HG03432 (cell line): ENCODE measurements around the gene SNX25.
"Not testable (repeated sequence)": the region's sequence is repeated elsewhere in the genome, so short reads cannot be mapped to it uniquely, and the experiment has no call there.

Source experiments
- ATAC-seq: cut with Tn5 transposase; IDR thresholded peaks from one replicate; pipeline ENCODE4 v1.9.1; 2021; ENCODE audit warnings: mild to moderate bottlenecking, moderate library complexity; ENCODE audit not compliant: unreplicated experiment

The SNX25 gene

GRCh38 chr4:185229021-185229818 lies 19.8 kb downstream of the SNX25 start:
- ATAC-seq = no peak

GRCh38 chr4:185232370-185232769 lies 23.0 kb downstream of the SNX25 start:
- ATAC-seq = no peak

DNA sequence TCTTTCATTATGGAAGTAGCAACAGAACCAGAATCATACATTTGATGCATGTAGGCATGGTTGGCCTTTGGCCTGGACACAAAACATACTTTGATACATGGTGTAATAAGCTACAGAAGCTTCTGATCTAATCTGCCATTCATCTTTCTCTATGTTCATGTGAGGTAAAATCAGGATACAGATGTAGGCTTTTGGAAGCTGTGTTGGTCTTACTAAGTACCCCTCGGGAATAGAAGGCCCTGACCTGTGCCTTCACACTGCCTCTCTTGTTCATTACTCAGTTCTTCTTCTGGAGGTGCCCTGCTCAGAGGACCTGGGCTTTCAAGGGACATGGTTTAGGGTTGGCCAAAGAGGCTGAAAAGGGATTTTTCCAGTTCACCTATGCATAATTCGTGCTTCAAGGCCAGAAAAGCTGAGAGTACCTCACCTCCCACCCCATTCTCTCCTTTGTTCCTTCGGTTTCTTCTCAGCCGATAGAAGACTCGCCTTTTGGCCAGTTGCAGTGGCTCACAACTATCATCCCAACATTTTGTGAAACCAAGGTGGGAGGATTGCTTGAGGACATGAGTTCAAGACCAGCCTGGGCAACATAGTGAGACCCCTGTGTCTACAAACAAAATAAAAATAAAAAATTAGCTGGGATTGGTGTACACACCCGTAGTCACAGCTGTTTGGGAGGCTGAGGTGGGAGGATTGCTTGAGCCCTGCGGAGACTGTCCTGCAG lies 25.9 kb downstream of the SNX25 start:
- no peak for ATAC-seq

DNA sequence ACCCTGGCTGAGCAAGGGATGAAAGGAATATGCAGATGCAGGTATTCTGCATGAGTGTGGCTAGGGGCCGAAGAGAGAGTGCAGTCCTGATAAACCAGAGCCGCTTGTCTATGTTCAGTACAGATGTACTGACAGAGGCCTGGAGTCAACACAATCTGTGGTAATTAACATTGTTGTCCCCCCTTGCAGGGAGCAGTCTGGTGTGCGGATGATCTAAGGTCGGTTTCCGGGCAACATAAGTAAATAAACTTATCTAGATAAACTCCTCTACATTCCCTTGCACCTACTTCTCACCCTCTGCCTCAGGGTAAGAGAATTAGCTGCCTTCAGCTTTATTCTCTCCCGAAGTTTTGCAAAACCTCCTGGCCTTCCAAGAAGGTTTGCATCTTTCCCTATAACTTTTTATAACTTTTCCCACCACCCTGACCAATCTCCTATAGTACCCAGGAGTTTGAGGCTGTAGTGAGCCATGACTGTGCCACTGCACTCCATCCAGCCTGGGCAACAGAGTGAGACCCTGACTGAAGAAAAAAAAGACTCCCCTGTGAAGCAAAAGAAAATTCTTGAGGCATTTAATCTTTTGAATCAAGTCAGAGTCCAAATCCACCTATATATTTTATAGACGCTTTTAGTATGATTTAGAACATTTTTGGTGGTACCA lies 26.6 kb downstream of the SNX25 start:
- ATAC-seq = no peak

GRCh38 chr4:185237175-185237574 lies 27.8 kb downstream of the SNX25 start:
- no peak for ATAC-seq

DNA sequence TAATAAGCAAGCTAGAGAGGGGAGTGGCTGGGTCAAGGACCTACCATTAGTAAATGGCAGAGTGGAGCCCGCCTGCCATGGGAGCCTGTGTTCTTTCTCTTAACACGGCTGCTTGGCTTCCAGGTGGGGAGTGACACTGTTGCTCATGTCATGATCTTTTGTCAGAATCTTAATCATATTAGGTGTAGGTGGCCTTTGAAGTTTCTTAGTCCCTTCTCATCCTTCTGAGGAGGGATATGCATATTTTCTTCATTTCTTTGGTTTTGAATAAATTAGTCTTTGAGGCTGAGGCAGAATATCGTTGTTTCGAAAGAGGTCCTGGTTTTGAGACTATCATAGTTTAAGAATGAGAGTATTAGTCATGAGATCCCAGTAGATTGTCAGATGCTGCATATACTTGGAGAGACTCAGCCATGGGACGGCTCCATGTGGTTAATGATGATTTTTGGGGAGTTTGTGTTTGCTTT lies 28.9 kb downstream of the SNX25 start:
- no peak for ATAC-seq

DNA sequence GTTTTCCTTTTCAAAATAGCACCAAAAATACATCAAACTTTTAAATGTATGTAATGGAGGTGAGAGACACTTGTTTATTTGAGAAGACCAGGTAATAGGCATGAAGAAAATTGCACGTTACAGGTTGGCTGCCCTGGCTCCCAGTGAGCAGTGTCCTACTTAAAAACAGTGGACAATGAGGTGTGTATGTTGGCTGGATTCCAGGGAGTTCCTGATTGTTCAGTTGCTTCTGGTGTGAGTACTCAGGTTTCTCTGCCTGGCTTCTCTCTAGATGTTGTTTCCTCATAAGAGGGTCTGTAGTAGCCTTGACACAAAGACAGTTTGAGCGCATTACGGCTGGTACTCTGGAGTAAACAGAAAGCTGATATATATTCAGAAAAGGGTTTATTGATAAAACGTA lies 29.4 kb downstream of the SNX25 start:
- ATAC-seq = no peak

DNA sequence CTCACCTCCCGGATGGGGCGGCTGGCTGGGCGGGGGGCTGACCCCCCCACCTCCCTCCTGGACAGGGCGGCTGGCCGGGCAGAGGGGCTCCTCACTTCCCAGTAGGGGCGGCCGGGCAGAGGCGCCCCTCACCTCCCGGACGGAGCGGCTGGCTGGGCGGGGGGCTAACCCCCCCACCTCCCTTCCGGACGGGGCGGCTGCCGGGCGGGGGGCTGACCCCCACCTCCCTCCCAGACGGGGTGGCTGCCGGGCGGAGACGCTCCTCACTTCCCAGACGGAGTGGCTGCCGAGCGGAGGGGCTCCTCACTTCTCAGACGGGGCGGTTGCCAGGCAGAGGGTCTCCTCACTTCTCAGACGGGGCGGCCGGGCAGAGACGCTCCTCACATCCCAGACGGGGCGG lies 31.1 kb downstream of the SNX25 start:
- ATAC-seq = not testable (repeated sequence)

- no peak for ATAC-seq
Measured at GRCh38 chr4:185242749-185243533, 33.5 kb downstream of the SNX25 start.

- no peak for ATAC-seq
Measured at GRCh38 chr4:185243879-185244278, 34.5 kb downstream of the SNX25 start.

DNA sequence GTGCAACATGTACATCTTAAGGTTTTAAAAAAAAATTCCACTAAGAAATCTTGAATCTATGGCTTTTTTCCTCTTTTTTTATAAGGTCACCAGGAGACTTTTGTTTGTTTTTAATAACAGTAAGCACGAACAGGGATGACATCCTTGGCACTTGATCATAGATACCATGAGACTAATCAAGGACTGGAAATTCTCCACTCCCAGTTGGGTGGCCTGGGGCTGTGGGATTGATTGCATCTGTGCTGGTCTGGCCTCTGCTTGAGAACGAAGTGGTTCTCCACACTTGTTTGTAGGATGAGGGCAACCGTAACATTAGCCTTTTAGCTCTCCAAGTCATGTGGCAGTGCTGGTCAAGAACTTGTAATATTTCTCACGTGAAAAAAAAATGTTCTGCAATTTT lies 35.4 kb downstream of the SNX25 start:
- no peak for ATAC-seq

- ATAC-seq = no peak
Measured at GRCh38 chr4:185246453-185246852, 37.1 kb downstream of the SNX25 start.

GRCh38 chr4:185247151-185247550 lies 37.8 kb downstream of the SNX25 start:
- ATAC-seq = no peak

- no peak for ATAC-seq
Measured at GRCh38 chr4:185248393-185249039, 39.1 kb downstream of the SNX25 start.

DNA sequence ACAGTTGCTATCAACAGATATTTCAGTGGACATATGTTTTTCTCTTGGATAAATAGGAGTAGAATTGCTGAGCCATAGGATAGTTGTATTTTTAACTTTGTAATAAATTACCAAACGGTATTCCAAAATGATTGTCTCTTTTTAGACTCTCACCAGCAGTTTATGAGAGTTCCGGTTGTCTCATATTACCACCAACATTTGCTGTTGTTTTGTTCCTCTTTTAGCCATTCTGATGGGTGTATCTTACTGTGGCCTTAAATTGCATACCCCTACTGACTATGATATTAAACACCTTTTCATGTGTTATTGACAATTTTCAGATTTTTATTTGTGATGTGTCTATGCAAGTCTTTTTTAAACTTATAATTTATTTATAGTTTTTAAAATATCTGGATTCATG lies 39.7 kb downstream of the SNX25 start:
- ATAC-seq = no peak

DNA sequence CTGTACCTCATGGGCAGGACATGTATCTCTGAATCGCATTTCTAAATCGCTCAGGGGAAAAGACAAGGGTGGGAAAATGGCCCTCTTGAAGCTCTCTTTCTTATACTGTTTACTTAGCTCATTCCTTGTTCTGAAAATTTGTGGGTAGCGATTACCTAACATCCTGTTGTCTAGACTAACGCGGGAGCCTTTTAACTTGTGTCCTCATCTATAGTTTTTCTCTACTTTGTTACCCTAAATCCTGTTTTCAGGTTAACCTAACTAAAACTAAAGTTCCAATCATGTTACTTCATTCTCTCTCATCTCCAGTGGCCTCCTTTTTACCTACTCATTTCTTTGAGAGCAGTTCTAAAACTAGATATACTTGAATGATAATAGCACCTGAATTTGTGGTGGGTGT lies 45.0 kb downstream of the SNX25 start:
- ATAC-seq = no peak

DNA sequence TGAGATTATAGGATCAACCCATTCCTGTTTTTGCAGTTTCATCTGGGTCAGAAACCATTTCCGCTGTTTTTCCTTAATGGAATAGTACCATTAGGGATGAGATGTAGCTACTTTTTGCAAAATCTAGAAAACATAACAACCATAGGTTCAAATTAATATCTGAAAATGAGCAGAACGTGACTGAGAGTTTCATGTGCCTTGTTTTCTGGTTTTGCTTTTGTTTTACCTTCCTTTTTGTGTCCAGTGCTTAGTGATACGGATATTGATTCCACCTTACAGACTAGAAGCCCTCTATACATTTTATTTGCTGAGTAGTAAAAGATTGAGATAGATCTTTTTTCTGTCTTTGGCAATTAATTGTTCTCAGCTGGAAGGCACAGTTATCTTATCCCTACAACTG lies 46.5 kb downstream of the SNX25 start:
- peak; percentile 50 for ATAC-seq

DNA sequence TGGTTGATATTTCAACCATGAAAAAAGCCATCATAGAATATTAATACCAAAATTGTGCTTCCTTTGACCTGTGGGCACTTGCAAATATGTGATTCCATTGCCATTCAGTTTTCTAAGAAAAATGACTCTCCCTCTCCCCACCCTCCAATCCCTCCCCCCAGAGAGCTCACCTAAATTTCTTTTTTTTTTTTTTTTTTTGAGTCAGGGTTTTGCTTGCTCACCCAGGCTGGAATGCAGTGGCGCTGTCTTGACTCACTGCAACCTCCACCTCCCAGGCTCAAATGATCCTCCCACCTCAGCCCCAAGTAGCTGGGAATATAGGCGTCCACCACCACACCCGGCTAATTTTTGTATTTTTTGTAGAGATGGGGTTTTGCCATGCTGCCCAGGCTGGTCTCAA lies 47.0 kb downstream of the SNX25 start:
- ATAC-seq = no peak

DNA sequence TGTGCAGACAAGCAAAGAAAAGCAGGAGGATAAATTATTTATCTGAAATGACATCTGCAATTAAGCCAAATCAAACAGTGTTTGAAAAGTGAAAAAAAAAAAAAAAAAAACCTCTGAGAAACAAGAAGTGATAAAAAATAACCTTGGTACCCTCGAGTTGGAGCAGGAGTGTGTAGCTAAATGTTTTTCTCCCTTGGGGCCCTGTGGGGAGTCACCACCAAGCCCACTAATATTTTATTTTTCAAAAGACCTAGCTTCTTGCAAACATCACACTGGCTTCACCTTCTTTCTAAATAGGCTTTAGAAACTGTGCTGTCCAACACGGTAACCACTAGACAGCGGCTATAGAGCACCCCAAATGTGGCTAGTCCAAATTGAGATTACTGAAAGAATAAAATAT lies 47.7 kb downstream of the SNX25 start:
- ATAC-seq = no peak

GRCh38 chr4:185257694-185258093 lies 48.3 kb downstream of the SNX25 start:
- ATAC-seq = no peak

DNA sequence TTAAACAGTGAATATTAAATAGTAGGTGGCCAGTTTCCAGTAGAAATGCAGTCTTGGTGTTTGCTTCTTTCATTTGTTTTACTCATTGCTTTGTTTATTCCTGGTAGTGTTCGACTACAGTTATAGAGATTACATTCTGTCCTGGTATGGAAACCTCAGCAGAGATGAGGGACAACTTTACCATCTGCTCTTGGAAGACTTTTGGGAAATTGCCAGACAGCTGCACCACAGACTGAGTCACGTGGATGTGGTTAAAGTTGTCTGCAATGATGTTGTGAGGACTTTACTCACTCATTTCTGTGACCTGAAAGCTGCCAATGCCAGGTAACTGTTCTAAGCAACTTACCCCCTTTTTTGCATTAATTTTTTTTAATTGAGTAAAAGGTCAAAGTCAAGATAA lies 49.3 kb downstream of the SNX25 start:
- ATAC-seq = peak; percentile 51
